Thymus (tissue), 11 donors: ENCODE measurements around the gene GPR157. TPM values are rescaled to one million over a fixed set of nuclear protein-coding genes. Genes with fewer than 3 reads are reported as not detected.
A peak's percentile ranks its signal among the peaks of the same experiment; 100 is the strongest.
"Not testable (repeated sequence)": the region's sequence is repeated elsewhere in the genome, so short reads cannot be mapped to it uniquely, and the experiment has no call there.

ENCODE experiments used
- DNase-seq, 9 donors: peaks; one replicate each; pipeline ENCODE4 v3.0.0-alpha.2; 2013; ENCODE audit warnings: low spot score in 9 of 9, low read depth in 6 of 9, missing footprints in 1 of 9
- H3K27ac ChIP-seq, 2 donors: one replicate each; pipeline ENCODE4 v1.5.1; 2013; ENCODE audit warnings: control low read depth in 1 of 2, low read depth in 1 of 2, low read length in 1 of 2, mild to moderate bottlenecking in 1 of 2, moderate library complexity in 1 of 2
- H3K27me3 ChIP-seq, 2 donors: one replicate each; pipeline ENCODE4 v1.5.1; 2013; ENCODE audit warnings: low read length in 1 of 2; ENCODE audit not compliant: control insufficient read depth in 2 of 2, insufficient read depth in 1 of 2
- H3K36me3 ChIP-seq, 2 donors: one replicate each; pipeline ENCODE4 v1.5.1; 2013; ENCODE audit warnings: low read length in 1 of 2, mild to moderate bottlenecking in 1 of 2, moderate library complexity in 1 of 2; ENCODE audit not compliant: control insufficient read depth in 2 of 2, insufficient read depth in 2 of 2
- H3K4me1 ChIP-seq, 2 donors: one replicate each; pipeline ENCODE4 v1.5.1; 2013; ENCODE audit warnings: low read length in 2 of 2; ENCODE audit not compliant: control insufficient read depth in 2 of 2, insufficient read depth in 2 of 2
- H3K4me3 ChIP-seq, 2 donors: one replicate each; pipeline ENCODE4 v1.5.1; 2013; ENCODE audit warnings: low read length in 2 of 2, control low read depth in 1 of 2, mild to moderate bottlenecking in 1 of 2
- H3K9me3 ChIP-seq, 2 donors: one replicate each; pipeline ENCODE4 v1.5.1; 2013; ENCODE audit warnings: low read length in 1 of 2, mild to moderate bottlenecking in 1 of 2; ENCODE audit not compliant: control insufficient read depth in 2 of 2, insufficient read depth in 1 of 2
- WGBS: extraction: QIAGEN DNeasy Blood & Tissue Kit; methylation state at CpG from one replicate; pipeline ENCODE4 v1.1.7; 2013; 5-methylcytosine and 5-hydroxymethylcytosine counted together
- polyA plus RNA-seq: library from polyadenylated mRNA; stranded (reverse); fragments of 200-250 nt; gene quantifications from one replicate; pipeline ENCODE4 v1.2.3, GENCODE V29; 2013
- total RNA-seq: library from RNA; stranded (reverse); fragments of 120-200 nt; gene quantifications from one replicate; pipeline ENCODE4 v1.2.4, GENCODE V29; 2013
- donor health status: healthy.

Gene GPR157
- total and polyA plus RNA-seq, 2 donors: 4.3 to 5.8 TPM

DNA sequence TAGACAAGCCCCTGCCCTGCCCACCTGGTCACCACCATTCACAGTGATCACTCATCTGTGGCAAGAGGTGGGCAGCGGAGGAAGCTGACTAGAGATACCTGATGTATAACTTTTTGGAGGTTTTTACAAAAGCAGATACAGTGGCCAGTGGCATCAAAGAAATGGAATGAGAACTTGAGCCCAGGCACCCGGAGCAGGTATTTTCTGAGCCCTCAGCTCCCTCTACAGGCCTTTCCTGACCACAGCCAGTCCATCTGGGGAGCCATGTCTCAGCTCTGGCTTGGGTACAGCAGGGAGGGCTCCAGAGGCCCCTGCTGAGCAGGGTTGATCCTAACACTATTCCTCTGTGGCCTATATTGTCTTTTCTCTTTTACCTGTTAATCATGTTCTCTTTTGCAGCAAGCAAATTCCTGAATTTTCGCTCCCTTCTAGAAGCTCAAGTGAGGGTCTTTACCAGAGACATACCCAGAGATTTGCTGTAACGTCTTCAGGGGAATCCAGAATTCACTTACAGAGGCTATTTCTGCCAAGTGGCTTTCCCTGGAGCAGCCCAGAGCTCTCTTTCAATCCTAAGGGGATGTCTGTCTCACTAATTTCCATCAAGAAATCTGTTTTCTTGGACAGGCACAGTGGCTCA is 27.3 kb downstream of the GPR157 start:
- no peaks in the 10 kb centered on the region for H3K36me3 ChIP-seq
- no peaks in the 10 kb centered on the region for H3K4me1 ChIP-seq
- 46% methylated on average over 4 of the region's 4 CpGs for WGBS
- H3K27me3 ChIP-seq: no peaks in the 10 kb centered on the region
- peak in 2 of 9 donors; percentile 27 to 32 for DNase-seq
- no peak overlapping the region for H3K27ac ChIP-seq
- H3K9me3 ChIP-seq: no peaks in the 10 kb centered on the region
- no peak overlapping the region for H3K4me3 ChIP-seq

DNA sequence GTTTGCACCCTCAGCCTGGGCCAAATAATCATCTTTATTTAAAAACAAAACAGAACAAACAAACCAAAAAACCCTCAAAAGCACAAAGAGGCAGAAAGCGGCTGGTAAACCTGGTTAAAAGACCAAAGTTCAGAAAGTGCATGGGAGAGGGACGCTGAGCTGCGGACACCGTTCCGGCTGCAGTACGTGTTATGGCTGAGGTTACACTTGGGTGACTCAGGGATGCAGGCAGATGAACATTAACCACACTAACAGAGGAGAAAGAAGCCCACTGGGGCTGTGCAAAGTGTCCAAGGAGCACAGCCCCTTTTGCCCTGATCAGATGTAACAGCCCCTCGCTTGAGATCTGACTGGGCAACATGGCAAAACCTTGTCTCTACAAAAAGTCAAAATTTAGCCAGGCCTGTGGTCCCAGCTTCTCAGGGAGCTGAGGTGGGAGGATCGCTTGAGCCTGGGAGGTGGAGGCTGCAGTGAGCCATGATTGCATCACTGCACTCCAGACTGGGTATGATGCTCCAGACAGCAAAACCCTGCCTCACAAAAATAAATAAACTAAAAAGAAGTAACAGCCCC is 28.3 kb downstream of the GPR157 start:
- no peaks in the 10 kb centered on the region for H3K27me3 ChIP-seq
- no peaks in the 10 kb centered on the region for H3K36me3 ChIP-seq
- no peak overlapping the region for H3K4me3 ChIP-seq
- WGBS: 98% methylated on average over 8 of the region's 8 CpGs
- H3K27ac ChIP-seq: no peak overlapping the region
- H3K9me3 ChIP-seq: no peaks in the 10 kb centered on the region
- no peak for DNase-seq
- H3K4me1 ChIP-seq: no peaks in the 10 kb centered on the region

DNA sequence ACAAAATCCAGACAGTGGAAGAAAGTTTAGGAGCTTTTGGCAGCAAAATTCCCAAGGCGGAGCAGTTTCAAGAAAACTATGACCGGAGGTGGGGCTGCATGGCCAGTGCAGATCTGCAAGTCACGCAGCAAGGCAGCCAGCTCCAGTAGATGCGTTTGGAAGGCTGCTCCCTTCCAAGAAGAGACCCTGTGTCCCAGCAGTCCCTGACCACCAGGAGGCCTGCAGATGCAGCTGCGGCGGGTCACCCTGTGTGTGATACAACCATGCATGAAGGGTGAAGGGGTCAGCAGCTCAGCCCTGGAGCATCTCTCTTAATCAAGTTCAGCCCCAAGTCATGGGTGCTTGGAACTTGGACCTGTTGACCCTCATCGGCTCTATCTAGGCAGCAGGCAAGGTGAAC is 29.3 kb downstream of the GPR157 start:
- no peak overlapping the region for H3K4me3 ChIP-seq
- no peak for DNase-seq
- H3K9me3 ChIP-seq: no peaks in the 10 kb centered on the region
- no peaks in the 10 kb centered on the region for H3K36me3 ChIP-seq
- 97% methylated on average over 7 of the region's 7 CpGs for WGBS
- H3K27ac ChIP-seq: no peak overlapping the region
- H3K4me1 ChIP-seq: no peaks in the 10 kb centered on the region
- H3K27me3 ChIP-seq: no peaks in the 10 kb centered on the region

DNA sequence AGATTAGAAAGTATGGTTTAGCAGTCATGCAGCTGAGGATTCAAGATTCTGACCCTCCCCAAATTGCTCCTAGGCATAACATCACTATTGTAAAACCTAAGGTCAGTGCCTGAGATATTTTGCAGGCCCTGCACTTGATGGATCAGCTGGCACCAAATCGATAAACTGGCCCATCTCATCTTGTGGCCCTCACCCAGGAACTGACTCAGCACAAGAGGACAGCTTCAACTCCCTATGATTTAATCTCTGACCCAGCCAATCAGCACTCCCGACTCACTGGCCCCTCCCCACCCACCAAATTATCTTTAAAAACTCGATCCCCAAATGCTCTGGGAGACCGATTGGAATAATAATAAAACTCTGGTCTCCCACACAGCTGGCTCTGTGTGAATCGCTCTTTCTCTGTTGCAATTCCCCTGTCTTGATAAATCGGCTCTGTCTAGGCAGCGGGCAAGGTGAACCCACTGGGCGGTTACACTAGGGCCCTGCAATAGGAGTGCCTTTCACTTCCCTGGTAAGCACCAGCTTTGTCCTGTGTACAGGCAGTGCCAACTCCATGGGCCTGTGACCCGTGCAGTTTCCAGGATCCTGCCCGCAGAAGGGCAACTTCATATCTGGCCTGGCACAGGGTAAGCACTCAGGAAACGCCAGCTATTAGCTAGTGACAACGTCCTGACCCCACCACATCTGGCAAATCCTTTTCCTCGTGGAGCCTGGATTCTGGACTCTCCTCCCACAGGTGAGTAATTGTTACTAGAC is 30.8 kb downstream of the GPR157 start:
- H3K27ac ChIP-seq: no peak overlapping the region
- no peak overlapping the region for H3K4me3 ChIP-seq
- H3K4me1 ChIP-seq: no peaks in the 10 kb centered on the region
- H3K36me3 ChIP-seq: no peaks in the 10 kb centered on the region
- H3K27me3 ChIP-seq: no peaks in the 10 kb centered on the region
- H3K9me3 ChIP-seq: no peaks in the 10 kb centered on the region
- DNase-seq: no peak
- WGBS: 97% methylated on average over 13 of the region's 13 CpGs

DNA sequence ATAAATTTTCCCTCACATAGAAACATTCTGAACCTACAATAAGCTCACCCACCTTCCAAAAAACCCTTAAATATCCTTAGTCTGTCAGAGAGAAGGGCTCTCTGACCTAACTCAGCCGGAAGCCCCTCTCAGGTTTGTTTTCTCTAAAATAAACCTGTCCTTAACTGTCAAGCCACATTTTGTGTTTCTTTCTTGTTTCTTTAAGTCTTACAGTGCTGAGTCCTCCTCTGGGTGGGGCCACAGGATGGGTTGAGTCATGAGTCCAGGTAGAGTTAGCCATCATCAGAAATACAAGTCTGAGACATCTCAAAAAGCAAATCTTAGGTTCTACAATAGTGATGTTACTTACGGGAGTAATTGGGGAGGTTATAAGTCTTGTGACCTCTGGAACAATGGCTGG is 33.1 kb downstream of the GPR157 start:
- no peaks in the 10 kb centered on the region for H3K9me3 ChIP-seq

DNA sequence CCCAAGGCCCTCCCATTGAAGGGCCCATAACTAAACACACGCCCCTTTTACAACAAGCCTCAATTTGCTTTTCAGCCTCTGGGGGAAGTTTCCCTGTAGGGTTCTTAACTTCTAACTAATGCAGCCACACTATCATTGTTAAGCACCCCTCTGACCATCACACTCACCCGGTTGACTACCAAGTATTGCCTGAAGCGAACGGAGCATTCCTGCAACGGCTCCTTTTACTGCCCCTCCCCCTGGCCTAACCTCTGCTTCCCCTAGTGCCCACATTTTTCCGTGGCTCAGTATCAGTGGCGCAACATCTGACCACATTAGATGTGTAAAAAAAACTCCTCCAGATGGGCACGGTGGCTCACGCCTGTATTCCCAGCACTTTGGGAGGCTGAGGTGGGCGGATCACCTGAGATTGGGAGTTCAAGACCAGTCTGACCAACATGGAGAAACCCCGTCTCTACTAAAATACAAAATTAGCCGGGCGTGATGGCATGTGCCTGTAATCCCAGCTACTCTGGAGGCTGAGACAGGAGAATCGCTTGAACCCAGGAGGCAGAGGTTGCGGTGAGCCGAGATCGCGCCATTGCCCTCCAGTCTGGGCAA is 34.8 kb downstream of the GPR157 start:
- H3K27ac ChIP-seq, H3K4me3 ChIP-seq: not testable (repeated sequence)
- WGBS: 63% methylated on average over 18 of the region's 18 CpGs

More for the DNA sequence above, 33.1 kb downstream of the GPR157 start:
- 95% methylated on average over 2 of the region's 2 CpGs for WGBS
- H3K4me1 ChIP-seq: no peaks in the 10 kb centered on the region
- H3K4me3 ChIP-seq: no peak overlapping the region
- no peak overlapping the region for H3K27ac ChIP-seq
- no peaks in the 10 kb centered on the region for H3K27me3 ChIP-seq
- no peaks in the 10 kb centered on the region for H3K36me3 ChIP-seq
- DNase-seq: no peak

DNA sequence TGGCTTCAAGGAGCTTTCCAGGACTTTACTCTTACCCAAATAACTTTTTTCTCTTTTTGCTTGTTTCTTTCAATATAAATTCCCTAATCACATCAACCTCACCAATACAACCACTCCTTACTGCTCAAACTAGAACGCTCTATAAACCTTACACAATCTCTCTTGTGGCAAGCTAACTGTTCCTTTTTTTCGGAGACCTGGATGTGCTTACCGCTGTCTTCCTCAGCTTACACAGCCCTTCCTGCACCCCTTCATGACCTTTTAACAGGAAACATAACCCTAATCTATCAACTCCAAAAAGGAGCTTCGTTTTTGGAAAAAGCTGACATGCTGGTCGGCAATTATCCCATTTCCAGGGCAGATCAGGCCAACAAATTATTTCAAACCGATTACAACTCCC is 35.3 kb downstream of the GPR157 start:
- Histone ChIP-seq H3K4me1 (no peaks in the 10 kb centered on the region), H3K27me3 (no peaks in the 10 kb centered on the region), H3K4me3 (no peak overlapping the region), H3K36me3 (no peaks in the 10 kb centered on the region), H3K27ac (no peak overlapping the region), H3K9me3 (no peaks in the 10 kb centered on the region)
- DNase-seq: no peak
- WGBS: 66% methylated on average over 6 of the region's 6 CpGs

More for the DNA sequence above, 34.8 kb downstream of the GPR157 start:
- H3K27me3 ChIP-seq, DNase-seq, H3K4me1 ChIP-seq, H3K9me3 ChIP-seq, H3K36me3 ChIP-seq: not testable (repeated sequence)

DNA sequence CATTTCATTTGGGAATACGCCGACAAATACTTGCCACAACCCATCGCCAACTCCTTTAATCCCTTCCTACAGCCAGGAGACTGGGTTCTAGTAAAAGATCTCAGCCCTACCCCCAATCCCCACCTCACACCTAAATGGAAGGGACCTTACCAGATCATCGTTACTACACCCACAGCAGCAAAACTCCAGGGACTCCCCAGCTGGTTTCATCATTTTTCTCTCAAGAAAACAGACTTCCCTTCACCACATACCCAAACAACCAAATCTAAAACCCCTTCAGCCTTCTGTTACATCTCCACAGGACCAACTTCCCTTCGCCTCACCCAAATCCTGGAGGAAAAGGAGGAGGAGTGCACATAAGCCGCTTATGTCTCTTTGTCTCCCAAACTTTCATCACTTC is 35.8 kb downstream of the GPR157 start:
- 87% methylated on average over 6 of the region's 6 CpGs for WGBS
- DNase-seq: no peak

DNA sequence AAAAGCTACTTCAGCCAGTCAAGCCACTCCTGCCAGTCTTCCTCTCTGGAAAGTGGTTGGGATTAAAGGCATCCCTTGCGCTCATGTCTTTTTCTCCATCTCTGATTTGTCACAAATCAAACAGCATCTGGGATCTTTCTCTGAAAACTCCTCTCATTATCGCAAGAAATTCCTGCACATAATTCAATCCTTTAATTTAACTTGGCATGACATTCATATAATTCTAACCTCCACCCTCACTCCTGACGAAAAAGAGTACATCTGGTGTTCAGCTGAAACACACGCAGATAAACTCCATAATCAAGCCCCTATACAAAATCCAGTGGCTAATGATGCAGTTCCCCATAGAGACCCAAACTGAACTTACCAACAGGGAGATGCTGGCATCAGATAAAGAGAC is 40.1 kb downstream of the GPR157 start:
- Histone ChIP-seq H3K27me3 (no peaks in the 10 kb centered on the region), H3K4me1 (peaks cover 0 to 7% of the 10 kb centered on the region in 2 donors), H3K9me3 (no peaks in the 10 kb centered on the region), H3K27ac (no peak overlapping the region), H3K36me3 (no peaks in the 10 kb centered on the region), H3K4me3 (no peak overlapping the region)
- no peak for DNase-seq
- WGBS: 83% methylated on average over 4 of the region's 4 CpGs

More for the DNA sequence above, 35.8 kb downstream of the GPR157 start:
- Histone ChIP-seq H3K4me3 (no peak overlapping the region), H3K27me3 (no peaks in the 10 kb centered on the region), H3K36me3 (no peaks in the 10 kb centered on the region), H3K9me3 (no peaks in the 10 kb centered on the region), H3K27ac (no peak overlapping the region), H3K4me1 (no peaks in the 10 kb centered on the region)
